ENCODE measurements around the gene FUOM.
"Not testable (repeated sequence)": the region's sequence is repeated elsewhere in the genome, so short reads cannot be mapped to it uniquely, and the experiment has no call there.

FUOM gene

DNA sequence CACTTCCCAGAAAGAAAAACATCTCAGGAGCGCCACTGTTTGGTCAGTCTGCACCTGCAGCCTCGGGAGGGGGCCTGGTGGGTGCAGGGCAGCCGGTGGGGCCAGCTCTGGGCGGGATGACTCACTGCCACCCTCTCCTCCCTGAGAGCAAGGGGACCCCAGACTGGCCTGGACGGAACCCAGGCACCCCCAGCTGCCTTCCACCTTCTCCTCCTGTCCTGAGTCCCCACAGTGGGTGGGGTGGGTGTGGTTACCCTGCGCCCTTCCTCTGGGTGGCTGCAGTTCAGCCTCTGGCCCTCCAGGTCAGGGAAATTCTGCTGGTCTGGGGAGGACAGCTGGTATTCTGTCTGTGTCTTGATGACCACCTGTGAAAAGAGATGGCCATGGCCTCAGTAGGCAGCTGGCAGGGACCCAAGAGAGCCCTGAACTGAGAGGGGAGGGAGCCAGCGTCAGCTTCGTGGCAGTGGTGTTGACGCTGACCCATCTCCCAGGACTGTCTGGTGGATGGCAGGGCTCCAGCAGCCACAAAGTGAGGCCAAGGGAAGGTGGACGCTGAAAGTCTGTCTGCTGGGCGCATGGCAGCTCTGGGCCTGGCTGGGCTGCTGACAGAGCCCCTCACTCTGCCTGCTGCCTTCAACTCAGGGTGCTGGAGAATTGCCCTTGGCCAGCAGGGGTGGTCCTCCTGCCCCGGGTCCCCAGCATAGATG, 30.0 kb downstream of the FUOM start:
- no peak for TF ChIP-seq CTCF (IDR thresholded peaks at IDR 0.05; ENCODE audit: borderline replicate concordance, insufficient read depth, low read depth, low read length)
- H3K4me3 ChIP-seq (ENCODE audit: low read depth, low read length), result no peak overlapping the region

GRCh38 chr10:133326745-133327650, 30.8 kb downstream of the FUOM start:
- no peak for TF ChIP-seq CTCF (IDR thresholded peaks at IDR 0.05; ENCODE audit: borderline replicate concordance, insufficient read depth, low read depth, low read length)
- no peak overlapping the region for H3K4me3 ChIP-seq (ENCODE audit: low read depth, low read length)

GRCh38 chr10:133326223-133326551, 31.6 kb downstream of the FUOM start:
- H3K4me3 ChIP-seq (ENCODE audit: low read depth, low read length), result no peak overlapping the region
- no peak for TF ChIP-seq CTCF (IDR thresholded peaks at IDR 0.05; ENCODE audit: borderline replicate concordance, insufficient read depth, low read depth, low read length)

DNA sequence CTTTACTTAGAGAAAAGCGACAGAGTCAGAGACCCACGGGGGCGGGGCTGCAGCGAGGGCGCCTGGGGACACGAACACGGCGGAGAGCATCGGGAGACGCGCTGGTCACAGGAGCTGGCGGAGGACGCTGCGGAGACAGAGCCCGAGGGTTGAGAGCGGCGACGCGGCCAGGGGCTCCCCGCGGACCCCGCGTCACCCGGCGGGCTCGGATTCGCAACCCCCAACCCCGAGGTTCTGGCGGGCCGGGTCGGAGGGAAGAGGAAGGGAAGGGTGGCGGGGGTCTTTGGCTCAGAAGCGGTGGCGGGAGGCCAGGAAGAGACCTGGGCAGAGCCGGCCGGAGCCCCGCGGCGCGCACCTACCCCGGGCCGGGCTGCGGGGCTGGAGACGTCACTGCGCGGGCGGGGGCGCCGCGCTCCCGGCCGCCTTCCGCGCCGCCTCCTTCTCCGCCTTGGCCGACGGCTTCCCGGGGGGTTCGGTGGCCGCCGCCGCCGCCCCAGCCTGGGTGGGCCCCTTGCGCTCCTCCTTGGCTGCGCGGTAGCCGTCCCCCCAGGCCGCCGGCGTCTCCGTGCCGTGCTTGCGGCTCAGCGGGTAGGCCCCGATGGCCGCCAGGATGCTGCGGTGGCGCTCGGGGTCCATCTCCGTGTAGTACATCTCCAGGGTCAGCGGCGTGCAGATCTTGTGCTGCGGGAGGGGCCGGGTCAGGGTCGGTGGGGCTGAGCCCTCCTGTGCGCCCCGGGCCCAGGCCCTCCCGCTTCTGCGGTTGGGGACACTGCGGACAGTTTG, 32.2 kb downstream of the FUOM start:
- no peak overlapping the region for H3K4me3 ChIP-seq (ENCODE audit: low read depth, low read length)
- no peak for TF ChIP-seq CTCF (IDR thresholded peaks at IDR 0.05; ENCODE audit: borderline replicate concordance, insufficient read depth, low read depth, low read length)

GRCh38 chr10:133324857-133325260, 33.0 kb downstream of the FUOM start:
- TF ChIP-seq CTCF (IDR thresholded peaks at IDR 0.05; ENCODE audit: borderline replicate concordance, insufficient read depth, low read depth, low read length), result no peak
- no peak overlapping the region for H3K4me3 ChIP-seq (ENCODE audit: low read depth, low read length)

GRCh38 chr10:133324198-133324792, 33.5 kb downstream of the FUOM start:
- no peak overlapping the region for H3K4me3 ChIP-seq (ENCODE audit: low read depth, low read length)
- no peak for TF ChIP-seq CTCF (IDR thresholded peaks at IDR 0.05; ENCODE audit: borderline replicate concordance, insufficient read depth, low read depth, low read length)

- H3K4me3 ChIP-seq (ENCODE audit: low read depth, low read length), result not testable (repeated sequence)
Observed at GRCh38 chr10:133322064-133322709, 35.6 kb downstream of the FUOM start.

GRCh38 chr10:133320852-133321422, 36.9 kb downstream of the FUOM start:
- H3K4me3 ChIP-seq (ENCODE audit: low read depth, low read length), result not testable (repeated sequence)

All from GM12875 (cell line).